GM12878 (cell line): ENCODE data around the gene UBAC2. TPM values are rescaled to one million over a fixed set of nuclear protein-coding genes. Genes with fewer than 3 reads are reported as not detected.

Experiments
- CBX5 ChIP-seq: sonication (generic); IDR thresholded peaks from 2 replicates; pipeline ENCODE4 v1.6.1; 2016; ENCODE audit warnings: low read depth, moderate library complexity, mild to moderate bottlenecking, inconsistent platforms
- EED ChIP-seq: sonication (generic); IDR thresholded peaks from 2 replicates; pipeline ENCODE4 v1.6.1; 2016; ENCODE audit warnings: antibody characterized with exemption, low read depth
- FOXK2 ChIP-seq: fragments of 450-650 bp; IDR thresholded peaks from 2 replicates; pipeline ENCODE4 v1.6.1; 2017; ENCODE audit warnings: mild to moderate bottlenecking, moderate library complexity
- FOXM1 ChIP-seq: IDR thresholded peaks from 2 replicates; pipeline ENCODE4 v1.6.1; 2012; ENCODE audit warnings: low read depth, mild to moderate bottlenecking, inconsistent platforms, low read length, moderate library complexity
- IKZF2 ChIP-seq, 2 experiments: fragments of 450-650 bp; IDR thresholded peaks; 2 replicates each; pipeline ENCODE4 v1.6.1; 2017; ENCODE audit warnings: mild to moderate bottlenecking in 2 of 2, moderate library complexity in 2 of 2
- KAT2A ChIP-seq: conservative IDR thresholded peaks from 2 replicates; pipeline ENCODE4 v1.6.1; 2011; ENCODE audit warnings: low read depth, low read length; ENCODE audit not compliant: control insufficient read depth
- MEF2B ChIP-seq: fragments of 450-650 bp; IDR thresholded peaks from 2 replicates; pipeline ENCODE4 v1.6.1; 2018; ENCODE audit warnings: mild to moderate bottlenecking, moderate library complexity; ENCODE audit not compliant: partially characterized antibody, poor library complexity, severe bottlenecking
- NR2F1 ChIP-seq: fragments of 450-650 bp; conservative IDR thresholded peaks from 2 replicates; pipeline ENCODE4 v1.6.1; 2017; ENCODE audit warnings: mild to moderate bottlenecking
- SMAD1 ChIP-seq: fragments of 450-650 bp; IDR thresholded peaks from 2 replicates; pipeline ENCODE4 v1.6.1; 2018; ENCODE audit warnings: mild to moderate bottlenecking, low read depth; ENCODE audit not compliant: partially characterized antibody
- WRNIP1 ChIP-seq: IDR thresholded peaks from 2 replicates; pipeline ENCODE4 v1.6.1; 2011; ENCODE audit warnings: low read depth, low read length, improper control_type of control experiment, borderline replicate concordance
- ZNF217 ChIP-seq: fragments of 450-650 bp; IDR thresholded peaks from 2 replicates; pipeline ENCODE4 v1.6.1; 2017; ENCODE audit warnings: antibody characterized with exemption, mild to moderate bottlenecking
- polyA plus RNA-seq, 11 experiments: library from polyadenylated mRNA; depleted of rRNA in 4 of 11; unstranded in 6 of 11; stranded (reverse) in 5 of 11; fragments of >200 nt; fragmentation: Nextera tagmentation in 4 of 11; fragmentation: Illumina TruSeq in 1 of 11; extraction: Ambion mirVana in 4 of 11; extraction: Trizol in 1 of 11; gene quantifications; 1 replicate in 1 of 11; 2 replicates in 10 of 11; pipeline versions ENCODE4 v1.2.1 to v1.2.3, GENCODE V29; 2011 to 2016; ENCODE audit warnings: inconsistent platforms in 2 of 11, missing spikeins in 2 of 11, low read depth in 1 of 11
- total RNA-seq, 4 experiments: library from RNA; depleted of rRNA in 3 of 4; stranded (reverse); fragments of >200 nt in 3 of 4; fragmentation: Illumina TruSeq in 1 of 4; extraction: Trizol in 1 of 4; gene quantifications; 2 replicates each; pipeline versions ENCODE4 v1.2.1 to v1.2.3, GENCODE V29; 2013 to 2021
- TF ChIP-seq, protein P1 (sequence below): fragments of 450-650 bp; IDR thresholded peaks from 2 replicates; pipeline ENCODE4 v1.6.1; 2017; ENCODE audit warnings: mild to moderate bottlenecking, moderate library complexity
- TF ChIP-seq, protein P2 (sequence below): IDR thresholded peaks from 2 replicates; pipeline ENCODE4 v1.6.1; 2012; ENCODE audit warnings: mild to moderate bottlenecking, low read depth, low read length
- TF ChIP-seq, protein P3 (sequence below): IDR thresholded peaks from 2 replicates; pipeline ENCODE4 v1.6.1; 2011; ENCODE audit warnings: borderline replicate concordance, low read depth, mild to moderate bottlenecking, moderate library complexity, low read length; ENCODE audit not compliant: insufficient read depth, poor library complexity, severe bottlenecking
- TF ChIP-seq, protein P4 (sequence below): fragments of 450-650 bp; IDR thresholded peaks from 2 replicates; pipeline ENCODE4 v1.6.1; 2016; ENCODE audit warnings: mild to moderate bottlenecking, moderate library complexity, borderline replicate concordance

The UBAC2 gene
- total and polyA plus RNA-seq, 10 of the 15 experiments (the other 5 are each of a cell fraction or from before 2014, with no cell fraction given) = 3.0 to 54.6 (median 17.4) TPM

DNA sequence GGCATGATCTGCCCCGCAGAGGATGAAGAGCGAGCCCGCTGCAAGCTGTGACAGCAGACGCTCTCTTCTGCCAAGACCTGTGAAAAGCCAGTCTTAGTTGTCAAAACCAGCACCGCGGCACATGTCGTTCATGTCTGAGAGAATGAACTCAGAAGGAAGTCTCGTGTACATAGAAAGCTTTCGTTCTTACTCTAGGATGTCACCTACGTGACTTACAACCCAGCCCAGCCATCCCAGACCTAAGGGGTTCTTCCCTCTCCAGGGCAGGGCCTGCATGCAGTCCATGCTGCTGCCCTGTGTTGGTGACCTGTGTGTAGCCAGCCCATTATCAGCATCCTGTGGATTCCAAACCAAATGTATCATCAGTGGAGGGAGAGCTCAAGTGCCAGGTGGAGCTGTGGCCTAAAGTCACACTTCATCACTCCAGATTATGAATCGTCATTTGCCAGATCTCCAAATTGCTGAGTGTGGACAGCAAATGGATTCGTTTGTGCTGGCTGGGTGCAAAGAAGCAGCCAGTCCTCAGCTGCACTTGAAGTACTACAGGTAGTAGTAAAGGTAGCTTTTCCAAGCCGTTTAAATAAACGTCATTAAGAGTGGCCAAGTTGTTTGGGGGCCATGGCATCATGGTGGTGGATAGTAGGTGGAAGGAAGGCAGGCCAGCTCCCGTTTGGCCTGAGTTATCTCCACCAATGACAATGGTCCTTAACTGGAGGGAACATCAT lies 180.4 kb downstream of the UBAC2 start (continued):
- TF ChIP-seq, protein P1, sequence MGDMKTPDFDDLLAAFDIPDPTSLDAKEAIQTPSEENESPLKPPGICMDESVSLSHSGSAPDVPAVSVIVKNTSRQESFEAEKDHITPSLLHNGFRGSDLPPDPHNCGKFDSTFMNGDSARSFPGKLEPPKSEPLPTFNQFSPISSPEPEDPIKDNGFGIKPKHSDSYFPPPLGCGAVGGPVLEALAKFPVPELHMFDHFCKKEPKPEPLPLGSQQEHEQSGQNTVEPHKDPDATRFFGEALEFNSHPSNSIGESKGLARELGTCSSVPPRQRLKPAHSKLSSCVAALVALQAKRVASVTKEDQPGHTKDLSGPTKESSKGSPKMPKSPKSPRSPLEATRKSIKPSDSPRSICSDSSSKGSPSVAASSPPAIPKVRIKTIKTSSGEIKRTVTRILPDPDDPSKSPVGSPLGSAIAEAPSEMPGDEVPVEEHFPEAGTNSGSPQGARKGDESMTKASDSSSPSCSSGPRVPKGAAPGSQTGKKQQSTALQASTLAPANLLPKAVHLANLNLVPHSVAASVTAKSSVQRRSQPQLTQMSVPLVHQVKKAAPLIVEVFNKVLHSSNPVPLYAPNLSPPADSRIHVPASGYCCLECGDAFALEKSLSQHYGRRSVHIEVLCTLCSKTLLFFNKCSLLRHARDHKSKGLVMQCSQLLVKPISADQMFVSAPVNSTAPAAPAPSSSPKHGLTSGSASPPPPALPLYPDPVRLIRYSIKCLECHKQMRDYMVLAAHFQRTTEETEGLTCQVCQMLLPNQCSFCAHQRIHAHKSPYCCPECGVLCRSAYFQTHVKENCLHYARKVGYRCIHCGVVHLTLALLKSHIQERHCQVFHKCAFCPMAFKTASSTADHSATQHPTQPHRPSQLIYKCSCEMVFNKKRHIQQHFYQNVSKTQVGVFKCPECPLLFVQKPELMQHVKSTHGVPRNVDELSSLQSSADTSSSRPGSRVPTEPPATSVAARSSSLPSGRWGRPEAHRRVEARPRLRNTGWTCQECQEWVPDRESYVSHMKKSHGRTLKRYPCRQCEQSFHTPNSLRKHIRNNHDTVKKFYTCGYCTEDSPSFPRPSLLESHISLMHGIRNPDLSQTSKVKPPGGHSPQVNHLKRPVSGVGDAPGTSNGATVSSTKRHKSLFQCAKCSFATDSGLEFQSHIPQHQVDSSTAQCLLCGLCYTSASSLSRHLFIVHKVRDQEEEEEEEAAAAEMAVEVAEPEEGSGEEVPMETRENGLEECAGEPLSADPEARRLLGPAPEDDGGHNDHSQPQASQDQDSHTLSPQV = peak; percentile 79; the same call in 1 of the 2 replicates
- TF ChIP-seq, protein P2, sequence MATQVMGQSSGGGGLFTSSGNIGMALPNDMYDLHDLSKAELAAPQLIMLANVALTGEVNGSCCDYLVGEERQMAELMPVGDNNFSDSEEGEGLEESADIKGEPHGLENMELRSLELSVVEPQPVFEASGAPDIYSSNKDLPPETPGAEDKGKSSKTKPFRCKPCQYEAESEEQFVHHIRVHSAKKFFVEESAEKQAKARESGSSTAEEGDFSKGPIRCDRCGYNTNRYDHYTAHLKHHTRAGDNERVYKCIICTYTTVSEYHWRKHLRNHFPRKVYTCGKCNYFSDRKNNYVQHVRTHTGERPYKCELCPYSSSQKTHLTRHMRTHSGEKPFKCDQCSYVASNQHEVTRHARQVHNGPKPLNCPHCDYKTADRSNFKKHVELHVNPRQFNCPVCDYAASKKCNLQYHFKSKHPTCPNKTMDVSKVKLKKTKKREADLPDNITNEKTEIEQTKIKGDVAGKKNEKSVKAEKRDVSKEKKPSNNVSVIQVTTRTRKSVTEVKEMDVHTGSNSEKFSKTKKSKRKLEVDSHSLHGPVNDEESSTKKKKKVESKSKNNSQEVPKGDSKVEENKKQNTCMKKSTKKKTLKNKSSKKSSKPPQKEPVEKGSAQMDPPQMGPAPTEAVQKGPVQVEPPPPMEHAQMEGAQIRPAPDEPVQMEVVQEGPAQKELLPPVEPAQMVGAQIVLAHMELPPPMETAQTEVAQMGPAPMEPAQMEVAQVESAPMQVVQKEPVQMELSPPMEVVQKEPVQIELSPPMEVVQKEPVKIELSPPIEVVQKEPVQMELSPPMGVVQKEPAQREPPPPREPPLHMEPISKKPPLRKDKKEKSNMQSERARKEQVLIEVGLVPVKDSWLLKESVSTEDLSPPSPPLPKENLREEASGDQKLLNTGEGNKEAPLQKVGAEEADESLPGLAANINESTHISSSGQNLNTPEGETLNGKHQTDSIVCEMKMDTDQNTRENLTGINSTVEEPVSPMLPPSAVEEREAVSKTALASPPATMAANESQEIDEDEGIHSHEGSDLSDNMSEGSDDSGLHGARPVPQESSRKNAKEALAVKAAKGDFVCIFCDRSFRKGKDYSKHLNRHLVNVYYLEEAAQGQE = no peak
- peak; percentile 57 for TF ChIP-seq NR2F1
- no peak for TF ChIP-seq KAT2A
- no peak for TF ChIP-seq FOXM1
- peak; percentile 88 for TF ChIP-seq EED
- TF ChIP-seq, protein P3, sequence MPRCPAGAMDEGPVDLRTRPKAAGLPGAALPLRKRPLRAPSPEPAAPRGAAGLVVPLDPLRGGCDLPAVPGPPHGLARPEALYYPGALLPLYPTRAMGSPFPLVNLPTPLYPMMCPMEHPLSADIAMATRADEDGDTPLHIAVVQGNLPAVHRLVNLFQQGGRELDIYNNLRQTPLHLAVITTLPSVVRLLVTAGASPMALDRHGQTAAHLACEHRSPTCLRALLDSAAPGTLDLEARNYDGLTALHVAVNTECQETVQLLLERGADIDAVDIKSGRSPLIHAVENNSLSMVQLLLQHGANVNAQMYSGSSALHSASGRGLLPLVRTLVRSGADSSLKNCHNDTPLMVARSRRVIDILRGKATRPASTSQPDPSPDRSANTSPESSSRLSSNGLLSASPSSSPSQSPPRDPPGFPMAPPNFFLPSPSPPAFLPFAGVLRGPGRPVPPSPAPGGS = peak; percentile 80
- TF ChIP-seq, protein P4, sequence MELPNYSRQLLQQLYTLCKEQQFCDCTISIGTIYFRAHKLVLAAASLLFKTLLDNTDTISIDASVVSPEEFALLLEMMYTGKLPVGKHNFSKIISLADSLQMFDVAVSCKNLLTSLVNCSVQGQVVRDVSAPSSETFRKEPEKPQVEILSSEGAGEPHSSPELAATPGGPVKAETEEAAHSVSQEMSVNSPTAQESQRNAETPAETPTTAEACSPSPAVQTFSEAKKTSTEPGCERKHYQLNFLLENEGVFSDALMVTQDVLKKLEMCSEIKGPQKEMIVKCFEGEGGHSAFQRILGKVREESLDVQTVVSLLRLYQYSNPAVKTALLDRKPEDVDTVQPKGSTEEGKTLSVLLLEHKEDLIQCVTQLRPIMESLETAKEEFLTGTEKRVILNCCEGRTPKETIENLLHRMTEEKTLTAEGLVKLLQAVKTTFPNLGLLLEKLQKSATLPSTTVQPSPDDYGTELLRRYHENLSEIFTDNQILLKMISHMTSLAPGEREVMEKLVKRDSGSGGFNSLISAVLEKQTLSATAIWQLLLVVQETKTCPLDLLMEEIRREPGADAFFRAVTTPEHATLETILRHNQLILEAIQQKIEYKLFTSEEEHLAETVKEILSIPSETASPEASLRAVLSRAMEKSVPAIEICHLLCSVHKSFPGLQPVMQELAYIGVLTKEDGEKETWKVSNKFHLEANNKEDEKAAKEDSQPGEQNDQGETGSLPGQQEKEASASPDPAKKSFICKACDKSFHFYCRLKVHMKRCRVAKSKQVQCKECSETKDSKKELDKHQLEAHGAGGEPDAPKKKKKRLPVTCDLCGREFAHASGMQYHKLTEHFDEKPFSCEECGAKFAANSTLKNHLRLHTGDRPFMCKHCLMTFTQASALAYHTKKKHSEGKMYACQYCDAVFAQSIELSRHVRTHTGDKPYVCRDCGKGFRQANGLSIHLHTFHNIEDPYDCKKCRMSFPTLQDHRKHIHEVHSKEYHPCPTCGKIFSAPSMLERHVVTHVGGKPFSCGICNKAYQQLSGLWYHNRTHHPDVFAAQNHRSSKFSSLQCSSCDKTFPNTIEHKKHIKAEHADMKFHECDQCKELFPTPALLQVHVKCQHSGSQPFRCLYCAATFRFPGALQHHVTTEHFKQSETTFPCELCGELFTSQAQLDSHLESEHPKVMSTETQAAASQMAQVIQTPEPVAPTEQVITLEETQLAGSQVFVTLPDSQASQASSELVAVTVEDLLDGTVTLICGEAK = no peak
- no peak for TF ChIP-seq SMAD1
- TF ChIP-seq WRNIP1 = no peak
- TF ChIP-seq ZNF217 = no peak
- 0 out of 2 replicates have a peak, but pooled peaks have one; percentile 24 for TF ChIP-seq CBX5
- peak; percentile 73 for TF ChIP-seq MEF2B
- no peak for TF ChIP-seq FOXK2
- peak; percentile 74 to 84 for TF ChIP-seq IKZF2 (IDR thresholded peaks at IDR 0.05)
